Stimulated activated CD8-positive, alpha-beta memory T cell treated with anti-CD3 and anti-CD28 coated beads, Interleukin-12 subunit alpha, Interleukin-12 subunit beta, amount 100 ng/mL, for 24 hours (primary cell): ENCODE data around the gene LDLRAD4.

Experiments used
- DNase-seq: peaks from one replicate; pipeline ENCODE4 v3.0.0-alpha.2; 2020; ENCODE audit errors: extremely low read depth

Gene LDLRAD4

DNA sequence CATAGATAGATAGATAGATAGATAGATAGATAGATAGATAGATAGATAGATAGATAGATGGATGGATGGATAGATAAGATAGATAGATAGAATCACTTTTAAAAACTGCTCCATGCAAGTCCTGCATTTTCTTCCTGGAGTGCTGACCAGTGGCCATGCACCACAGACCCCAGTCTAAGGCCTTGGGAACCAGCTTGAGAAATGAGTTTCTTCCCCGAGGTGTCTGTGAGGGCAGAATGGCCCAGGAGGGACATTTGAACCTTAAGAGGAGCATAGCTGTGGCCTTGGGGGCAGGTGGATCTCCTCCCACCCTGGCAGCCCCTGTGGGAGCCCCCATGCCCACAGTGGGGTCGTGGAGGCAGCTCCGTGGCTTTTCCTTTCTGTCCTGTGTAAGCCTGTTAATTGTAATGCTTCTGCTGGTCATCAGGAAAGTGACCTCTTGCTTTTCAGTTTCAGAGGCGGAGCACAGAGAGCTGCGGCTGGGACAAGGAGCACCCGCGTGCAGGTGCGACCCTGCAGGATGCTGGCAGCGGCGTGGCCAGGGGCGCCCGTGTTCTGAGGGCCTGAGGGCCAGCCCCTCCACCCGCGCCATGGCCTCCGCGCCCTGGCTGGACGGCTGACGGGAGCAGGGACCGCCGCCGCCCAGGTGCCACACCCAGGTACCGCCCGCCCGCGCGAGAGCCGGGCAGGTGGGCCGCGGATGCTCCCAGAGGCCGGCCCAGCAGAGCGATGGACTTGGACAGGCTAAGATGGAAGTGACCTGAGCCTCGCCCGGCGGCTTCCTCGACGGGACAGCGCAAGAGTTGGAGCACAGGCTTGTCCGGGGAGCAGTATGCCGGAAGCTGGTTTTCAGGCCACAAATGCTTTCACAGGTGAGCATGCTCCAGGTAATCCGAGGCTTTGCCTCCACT is 168.6 kb downstream of the LDLRAD4 start:
- no peak for DNase-seq

DNA sequence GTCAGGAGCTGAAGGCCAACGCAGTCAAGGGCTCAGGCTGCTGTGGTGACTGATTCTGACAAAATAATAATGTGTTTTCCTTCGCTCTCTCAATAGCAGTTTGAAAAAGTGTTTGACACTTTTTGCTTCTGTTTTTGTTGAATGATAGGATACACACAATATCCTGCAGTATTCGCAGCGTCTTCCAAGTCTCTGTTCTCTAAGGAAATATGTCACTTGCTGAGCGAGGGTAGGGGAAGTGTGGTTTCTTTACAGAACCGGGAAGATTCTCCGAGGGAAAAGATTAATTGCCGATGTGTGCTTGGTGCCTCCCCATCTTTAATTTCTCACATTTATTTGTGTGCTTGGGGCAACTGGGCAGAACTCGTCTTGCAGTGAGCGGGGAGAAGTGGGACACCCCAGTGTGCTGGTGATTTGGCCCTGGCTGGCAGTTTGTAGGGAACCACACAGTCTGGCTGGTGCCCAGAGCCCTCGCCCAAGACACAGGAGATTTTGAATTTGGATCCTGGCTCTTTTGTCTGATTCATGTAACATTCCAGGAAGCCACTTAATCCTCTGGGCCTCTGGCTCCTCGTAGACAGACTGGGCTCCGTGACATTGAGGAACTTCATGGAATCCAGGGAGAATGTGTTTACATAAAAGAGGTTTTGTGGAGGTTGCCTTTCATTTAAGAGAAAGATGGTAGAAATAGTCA is 169.4 kb downstream of the LDLRAD4 start:
- DNase-seq = no peak

DNA sequence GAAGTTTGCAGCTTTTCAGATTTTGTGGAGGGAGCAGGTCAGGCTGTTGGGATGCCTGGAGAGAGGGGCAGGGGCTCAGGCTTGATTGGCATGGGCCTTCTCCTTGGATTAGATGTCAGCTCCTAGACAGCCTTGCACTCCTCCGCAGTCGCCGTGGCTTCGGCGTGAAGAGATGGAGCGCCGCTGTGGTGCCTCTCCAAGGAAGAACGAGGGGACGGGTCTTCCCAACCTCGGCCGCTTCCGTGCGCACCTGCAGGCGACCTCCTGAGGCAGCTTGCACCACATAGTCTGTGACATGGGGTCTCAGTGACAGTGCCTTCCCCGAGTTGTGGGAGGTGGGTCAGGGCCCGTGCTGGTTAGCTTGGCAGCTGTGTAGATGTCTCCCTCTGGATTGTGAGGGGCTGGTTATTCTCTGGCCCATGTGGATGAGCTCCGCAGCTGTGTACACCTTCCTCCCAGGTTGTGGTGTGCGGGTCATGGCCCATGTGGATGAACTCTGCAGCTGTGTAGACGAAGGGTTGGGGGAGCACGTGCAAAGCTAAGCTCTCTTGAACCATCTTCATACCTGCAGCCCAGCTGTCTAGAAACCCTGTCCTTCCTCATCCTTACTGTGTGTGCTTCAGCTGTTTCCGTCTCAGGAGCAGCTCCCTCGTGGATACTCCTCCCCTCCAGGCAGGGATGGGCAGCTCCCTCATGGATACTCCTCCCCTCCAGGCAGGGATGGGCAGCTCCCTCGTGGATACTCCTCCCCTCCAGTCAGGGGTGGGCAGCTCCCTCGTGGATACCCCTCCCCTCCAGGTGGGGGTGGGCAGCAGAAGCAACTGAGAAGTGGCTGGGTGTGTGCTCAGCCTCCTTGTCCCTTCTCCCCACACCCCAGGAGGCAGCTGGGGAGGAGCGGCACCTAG is 170.3 kb downstream of the LDLRAD4 start:
- DNase-seq = no peak

DNA sequence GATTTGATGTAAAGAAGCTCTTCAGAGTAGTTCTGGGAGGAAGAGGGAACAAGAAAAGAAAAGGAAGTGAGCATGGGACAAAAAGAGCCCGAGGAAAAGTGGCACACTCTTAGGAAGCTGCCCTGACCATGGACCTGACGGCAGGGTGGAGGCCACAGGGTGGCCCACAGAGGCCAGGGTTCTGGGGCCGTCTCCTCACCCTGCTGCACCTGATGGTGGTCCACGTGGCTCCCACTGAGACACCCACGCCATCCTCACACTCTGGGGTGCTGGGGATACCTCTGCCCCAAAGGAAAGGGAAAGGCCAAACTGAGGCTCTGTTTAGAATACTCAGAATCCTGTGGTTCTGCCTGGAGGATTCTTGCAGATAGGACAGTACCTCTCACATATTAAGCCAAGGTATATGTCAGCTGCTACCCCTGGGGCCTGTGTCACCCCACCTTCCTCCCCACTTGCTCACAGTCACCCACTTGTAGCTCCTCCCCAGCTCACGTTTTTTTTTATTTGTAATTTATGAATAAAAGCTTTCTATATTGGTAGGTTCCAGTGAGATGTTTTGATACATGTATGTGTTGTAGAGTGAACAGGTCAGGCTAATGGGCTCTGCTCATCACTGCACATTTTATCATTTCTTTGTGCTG is 171.1 kb downstream of the LDLRAD4 start:
- DNase-seq = no peak

DNA sequence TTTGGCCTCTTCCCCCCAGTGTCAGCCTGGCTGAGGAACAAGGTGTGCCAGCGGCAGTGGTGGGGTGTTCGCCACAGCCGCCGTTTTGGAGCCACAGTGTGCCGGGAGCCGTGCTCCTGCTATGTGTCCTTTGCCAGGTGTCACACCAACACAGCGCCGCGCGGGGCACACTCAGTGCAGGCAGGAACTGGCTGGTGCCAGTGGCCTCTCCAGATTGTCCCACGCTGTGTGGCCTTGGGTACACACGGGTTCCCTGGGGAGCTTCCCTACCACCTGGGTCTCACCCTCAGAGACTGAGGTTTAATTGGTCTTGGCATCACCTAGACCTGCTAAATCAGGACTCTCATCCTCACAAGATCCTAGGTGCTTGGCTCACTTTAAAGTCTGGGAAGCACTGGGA is 171.6 kb downstream of the LDLRAD4 start:
- DNase-seq = no peak

DNA sequence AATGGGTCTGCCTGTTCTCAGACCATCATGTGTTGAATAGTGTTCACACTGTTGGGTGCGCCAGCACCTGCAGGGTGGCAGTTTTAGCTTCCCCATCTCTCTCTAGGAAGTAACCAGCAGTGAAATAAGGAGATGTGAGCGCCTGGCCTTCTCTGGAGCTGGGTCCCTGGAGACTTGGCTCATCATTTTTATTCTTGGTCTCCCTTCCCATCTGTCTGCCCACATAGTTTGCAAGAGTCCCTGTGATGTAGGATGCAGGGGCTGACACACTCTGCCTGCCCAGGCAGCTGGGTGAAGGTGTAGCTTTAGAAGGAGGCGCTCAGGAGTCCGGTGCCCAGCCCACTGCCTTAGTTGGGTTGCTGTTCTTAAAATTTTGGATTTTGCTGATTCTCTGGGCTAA is 172.2 kb downstream of the LDLRAD4 start:
- DNase-seq = no peak

DNA sequence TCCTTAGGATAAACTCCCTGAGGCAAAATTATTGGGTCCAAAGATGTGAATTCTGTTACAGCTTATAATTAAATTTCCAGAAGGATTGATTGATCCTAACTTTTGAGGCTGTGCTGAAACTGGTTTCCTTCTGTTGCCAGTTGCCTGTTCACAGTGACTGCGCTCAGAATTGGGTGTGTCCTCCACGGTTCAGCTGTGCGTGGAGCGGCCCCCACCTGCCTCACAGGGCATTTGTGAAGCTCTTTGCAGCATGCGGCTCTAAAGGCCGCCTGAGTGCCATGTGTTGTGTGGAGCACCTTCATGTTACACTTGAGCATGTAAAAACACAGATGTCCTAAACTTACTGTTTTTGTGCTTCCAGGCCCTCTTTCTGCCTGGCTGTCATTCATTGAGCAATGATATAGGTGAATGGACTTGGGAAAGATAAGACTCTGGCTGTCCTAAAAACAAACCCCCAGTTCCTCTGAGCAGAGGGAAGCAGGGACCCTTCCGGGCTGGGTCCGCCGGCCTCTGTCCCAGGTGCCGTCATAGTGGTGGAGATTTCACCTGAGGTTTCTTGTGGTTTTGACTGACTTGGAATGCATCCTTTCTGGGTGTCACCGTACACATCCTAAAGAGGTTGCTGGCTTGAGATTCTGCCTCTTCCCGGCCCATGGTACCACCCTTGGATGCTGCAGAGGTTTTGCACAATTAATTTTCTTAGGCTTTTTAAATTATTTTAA is 173.6 kb downstream of the LDLRAD4 start:
- no peak for DNase-seq

DNA sequence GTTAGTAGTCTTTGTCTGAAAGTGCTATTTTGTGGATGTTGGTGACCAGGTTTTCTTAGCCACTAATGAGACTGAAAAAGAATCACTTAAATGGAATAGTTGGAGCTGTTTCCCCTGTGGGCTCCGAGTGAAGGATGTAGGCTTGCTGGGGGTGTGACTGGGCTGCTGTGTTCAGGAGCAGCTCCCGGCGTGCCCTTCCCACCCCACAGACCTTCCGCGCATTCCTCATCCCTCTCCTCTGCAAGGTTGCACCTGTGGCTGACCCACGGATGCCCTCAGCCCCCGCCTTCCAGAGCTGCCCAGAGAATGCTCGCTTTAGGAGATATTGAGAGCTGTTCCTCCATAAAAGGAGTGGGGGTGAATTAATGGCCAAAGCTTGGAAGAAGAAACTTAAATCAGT is 174.3 kb downstream of the LDLRAD4 start:
- DNase-seq = no peak

DNA sequence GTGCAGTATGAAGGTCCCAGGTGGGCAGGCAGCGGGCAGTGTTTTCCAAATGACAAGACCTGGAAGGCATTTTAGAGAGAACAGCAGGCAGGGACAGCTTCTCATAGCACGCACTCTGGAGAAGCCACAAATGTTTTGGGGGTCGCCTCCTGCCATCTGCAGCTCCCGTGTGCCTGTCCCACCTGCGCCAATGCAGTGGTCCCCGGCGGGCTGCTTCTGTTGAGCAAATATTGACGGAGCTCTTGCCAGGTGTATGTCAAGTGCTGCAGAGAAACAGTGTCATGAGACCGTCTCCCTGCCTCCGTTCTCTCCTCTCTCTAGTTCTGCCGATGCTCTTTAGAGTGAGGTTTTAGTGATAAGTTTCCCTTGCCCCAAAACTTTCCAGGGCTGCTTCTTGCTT is 174.8 kb downstream of the LDLRAD4 start:
- no peak for DNase-seq

DNA sequence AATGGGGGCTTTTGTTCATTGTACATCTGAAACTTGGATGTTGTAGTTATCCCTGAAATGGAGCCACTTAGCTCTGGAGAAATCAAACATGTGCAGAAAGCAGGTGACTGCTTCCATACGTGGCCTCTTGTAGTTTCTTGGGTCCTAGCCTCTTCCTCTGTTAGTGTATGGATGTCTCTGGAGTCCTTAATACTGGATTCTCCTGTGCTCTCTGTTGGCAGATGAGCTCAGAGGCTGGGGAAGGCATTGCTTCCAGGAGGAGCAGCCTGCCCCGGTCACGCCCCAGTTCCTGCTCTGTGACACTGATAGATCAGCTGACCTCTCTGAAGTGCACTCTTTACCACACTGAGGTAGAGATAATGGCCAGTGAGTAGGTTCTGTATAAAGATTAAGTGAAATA is 176.2 kb downstream of the LDLRAD4 start:
- no peak for DNase-seq

DNA sequence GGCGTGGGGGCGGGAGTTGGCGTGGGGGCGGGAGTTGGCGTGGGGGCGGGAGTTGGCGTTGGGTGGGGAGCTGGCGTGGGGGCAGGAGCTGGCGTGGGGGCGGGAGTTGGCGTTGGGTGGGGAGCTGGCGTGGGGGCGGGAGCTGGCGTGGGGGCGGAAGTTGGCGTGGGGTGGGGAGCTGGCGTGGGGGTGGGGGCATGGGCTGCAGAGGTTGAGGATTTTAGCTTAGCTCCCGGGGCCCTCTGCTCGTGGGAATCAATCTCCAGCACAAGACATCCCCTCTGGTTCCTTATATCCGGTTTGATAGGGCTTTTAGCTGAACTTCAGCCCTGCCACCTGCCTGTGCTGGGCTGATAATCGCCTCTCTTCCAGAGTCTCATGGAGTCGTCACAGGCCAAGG is 177.0 kb downstream of the LDLRAD4 start:
- no peak for DNase-seq

DNA sequence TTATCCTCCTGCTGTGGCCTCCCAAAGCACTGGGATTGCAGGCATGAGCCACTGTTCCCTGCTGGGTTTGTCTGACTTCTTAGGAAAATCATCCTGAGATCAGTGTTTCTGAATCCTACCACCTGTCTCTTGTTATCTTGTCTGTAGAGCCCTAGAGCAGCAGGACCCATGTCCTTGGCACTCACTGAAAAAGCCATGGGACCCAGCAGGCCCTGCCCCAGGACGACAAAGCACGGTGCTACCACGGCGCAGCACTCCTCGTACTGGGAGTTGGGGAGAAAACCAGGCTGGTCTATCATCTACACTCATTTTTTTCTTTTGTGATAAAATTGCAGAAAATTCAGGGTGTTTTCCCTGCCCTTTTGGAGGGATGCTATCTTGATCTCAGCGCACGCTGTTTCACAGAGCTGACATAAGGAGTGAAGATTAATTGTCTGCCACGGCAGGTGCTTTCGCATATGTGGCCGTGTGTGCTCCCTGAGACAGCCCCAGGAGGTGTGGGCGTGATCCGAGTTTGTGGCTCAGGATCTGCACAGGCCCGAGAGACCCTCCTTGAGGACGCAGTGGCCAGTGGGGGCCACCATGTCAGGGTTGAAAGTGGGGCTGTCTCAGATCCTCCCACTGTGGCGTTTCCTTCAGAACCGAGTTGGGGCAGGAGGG is 179.1 kb downstream of the LDLRAD4 start:
- no peak for DNase-seq

DNA sequence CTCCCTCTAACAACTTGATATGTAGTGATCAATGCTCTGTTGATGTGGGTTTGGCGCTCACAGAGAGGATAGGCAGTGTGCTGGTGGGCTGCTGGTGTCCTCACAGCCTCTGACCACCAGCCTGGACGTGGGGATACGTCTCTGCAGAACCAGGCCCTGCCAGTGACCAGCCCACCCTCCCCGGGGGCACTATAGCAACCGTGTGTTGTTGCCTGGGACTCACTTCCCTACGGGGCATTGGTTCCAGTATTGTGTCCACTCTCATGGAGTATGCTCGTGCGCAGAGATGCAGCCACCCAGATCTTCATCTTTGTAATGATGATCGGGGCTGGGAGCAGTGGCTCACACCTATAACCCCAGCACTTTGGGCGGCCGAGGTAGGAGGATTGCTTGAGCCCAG is 180.1 kb downstream of the LDLRAD4 start:
- no peak for DNase-seq

DNA sequence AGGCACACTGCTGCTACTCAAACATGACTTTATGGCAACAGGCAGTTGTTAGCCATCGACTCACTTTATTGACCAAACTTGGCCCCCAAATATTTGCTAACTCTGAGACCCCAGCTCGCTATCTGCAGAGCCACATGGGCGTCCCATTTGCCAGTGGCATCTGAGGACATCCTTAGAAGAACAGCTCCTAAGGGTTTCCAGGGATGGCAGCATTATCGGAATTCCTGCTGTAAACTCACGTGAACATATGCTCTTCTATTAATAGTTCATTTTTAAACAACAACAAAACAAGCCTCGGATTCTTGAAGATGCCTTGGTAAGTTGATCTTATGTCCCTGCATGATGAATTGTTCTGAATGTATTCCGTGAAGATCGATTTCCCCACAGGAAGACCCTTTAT is 181.0 kb downstream of the LDLRAD4 start:
- DNase-seq = no peak

DNA sequence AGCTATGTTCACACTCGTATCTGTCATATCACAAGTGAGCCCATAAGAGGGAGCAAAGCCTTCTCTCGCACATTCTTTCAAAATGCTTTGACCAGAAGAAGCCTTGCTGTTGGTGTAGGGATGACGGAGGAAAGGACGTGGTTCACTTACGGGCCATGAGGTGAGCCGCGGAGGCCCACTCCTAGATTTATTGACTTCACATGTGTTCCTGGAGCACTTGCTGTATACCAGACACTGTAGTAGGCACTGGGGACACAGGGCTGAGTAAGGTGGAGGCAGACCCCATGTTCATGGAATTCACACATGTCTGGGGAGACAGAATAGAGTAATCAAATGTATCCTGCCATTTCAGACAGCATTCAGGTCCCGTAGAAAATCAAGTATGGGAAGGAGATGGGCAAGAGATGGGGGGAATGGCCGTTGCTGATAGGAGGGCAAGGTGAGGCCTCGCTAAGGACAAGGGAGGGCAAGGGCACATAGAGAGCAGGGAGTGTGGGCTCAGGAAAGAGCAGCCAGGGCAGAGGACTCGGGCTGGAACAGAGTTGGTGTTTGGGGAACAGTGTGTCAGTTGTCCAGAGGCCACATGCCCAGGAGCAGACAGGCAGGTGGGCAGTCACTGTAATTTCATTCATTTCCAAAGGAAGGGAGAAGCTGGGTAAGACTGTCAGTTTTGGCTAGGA is 182.2 kb downstream of the LDLRAD4 start:
- DNase-seq = no peak

DNA sequence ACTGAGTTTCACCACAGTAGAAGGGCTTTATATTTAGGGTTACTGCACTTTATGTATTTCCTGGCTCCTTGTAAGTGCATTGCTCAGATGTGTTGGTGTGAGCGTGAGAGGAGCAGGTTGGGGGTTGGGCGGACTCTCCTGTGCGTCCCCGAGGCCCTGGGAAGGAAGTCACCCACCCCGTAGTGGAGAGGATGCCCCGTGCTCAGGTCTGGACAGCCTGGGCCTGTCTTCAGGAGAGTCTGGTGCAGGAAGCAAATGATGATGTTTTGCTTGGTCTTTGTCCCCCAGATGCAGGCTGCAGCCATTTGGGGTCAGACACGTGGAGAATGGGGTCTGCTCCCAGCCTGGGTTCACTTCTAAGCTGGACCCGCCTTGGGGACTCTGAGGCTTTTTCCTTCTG is 182.8 kb downstream of the LDLRAD4 start:
- DNase-seq = no peak

DNA sequence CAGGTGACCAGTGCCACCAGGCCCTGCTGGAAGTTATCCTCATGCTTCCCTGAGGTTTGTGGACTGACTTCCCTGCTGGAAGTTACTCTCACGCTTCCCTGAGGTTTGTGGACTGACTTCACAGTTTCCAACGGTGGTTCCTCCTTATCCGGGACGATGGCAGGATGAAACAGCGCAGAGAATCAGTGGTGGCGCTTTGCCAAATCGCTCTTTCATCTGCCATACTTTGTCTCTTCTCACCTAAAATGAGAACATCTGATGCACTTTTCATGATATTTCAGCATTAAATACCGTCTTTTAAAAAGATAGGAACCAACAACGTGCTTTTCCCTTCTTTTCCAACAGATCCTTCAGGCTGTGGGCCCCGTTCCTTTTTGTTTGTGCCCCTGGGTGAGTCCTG is 183.3 kb downstream of the LDLRAD4 start:
- no peak for DNase-seq

DNA sequence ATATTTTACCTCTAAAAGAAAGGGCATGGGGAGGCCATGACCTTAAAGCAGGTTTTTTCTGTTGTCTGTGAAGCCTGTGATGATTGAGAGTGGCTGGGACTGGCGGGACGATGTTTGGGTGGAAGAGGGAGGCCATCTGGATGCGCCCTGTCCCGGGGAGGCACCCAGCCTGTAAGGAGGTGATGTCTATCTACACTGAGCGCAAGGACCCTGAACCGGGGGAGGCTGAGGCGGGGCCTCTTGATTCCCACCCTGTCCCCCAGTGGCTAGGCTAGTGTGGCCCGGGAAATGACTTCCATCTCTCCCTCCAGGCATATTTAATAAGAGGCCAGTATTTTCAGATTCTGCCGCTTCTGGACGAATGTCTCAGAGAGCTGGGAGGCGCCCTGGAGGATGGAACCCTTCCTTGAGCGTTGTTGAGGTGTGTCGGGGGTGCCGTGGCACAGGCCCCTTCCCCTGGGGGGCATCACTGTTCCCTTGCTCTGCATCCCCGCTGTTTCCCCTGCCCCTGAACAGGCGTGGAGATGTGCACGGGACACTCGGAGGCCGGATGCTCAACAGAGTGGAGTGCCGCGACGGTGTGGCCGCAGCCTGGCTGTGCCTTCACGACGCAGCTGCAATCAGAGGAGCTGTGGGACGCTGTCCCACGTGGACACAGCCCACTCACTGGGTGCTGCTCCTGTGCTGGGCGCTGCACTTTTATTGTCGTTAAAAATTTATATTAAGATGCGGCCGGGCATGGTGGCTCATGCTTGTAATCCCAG is 185.4 kb downstream of the LDLRAD4 start:
- DNase-seq = no peak
